HepG2 (cell line): ENCODE results near the gene SMIM9. TPM values are rescaled to one million over a fixed set of nuclear protein-coding genes. Genes with fewer than 3 reads are reported as not detected.

Experiments
- ATAC-seq: fragments of 200-7000 bp; cut with Tn5 transposase; 3 replicates; pipeline ENCODE4 v1.9.1; 2020; ENCODE audit warnings: mild to moderate bottlenecking, moderate library complexity
- BruUV-seq: library from RNA; stranded (reverse); fragments of 400-500 nt; replicated peaks from 2 replicates; lab custom pipeline; 2021; lab: Mats Ljungman, UMichigan
- CTCF ChIA-PET: fragments of 300-600 bp; formaldehyde crosslinking; extraction: SDS; loops from one replicate; lab custom pipeline; 2021; ENCODE audit warnings: low total read pairs, inconsistent platforms, low intra/inter-chr PET ratio; lab: Yijun Ruan, JAX
- POLR2A ChIA-PET: fragments of 350-600 bp; sonication (Branson Sonifier 250); formaldehyde crosslinking; loops from one replicate; lab custom pipeline; 2020; ENCODE audit warnings: antibody characterized with exemption, inconsistent platforms; lab: Yijun Ruan, JAX
- DNase-seq: peaks from one replicate; pipeline ENCODE4 v3.0.0-alpha.2; 2015; ENCODE audit warnings: low spot score
- FAIRE-seq: peaks from 3 replicates; lab custom pipeline; 2011; peaks lifted over from hg19 to GRCh38; lab: Jason Lieb, UNC
- H2AFZ ChIP-seq: one replicate; pipeline ENCODE4 v1.6.1; 2011; ENCODE audit warnings: low read length, inconsistent platforms
- H3K27ac ChIP-seq: fragments of 300-600 bp; 3 replicates; pipeline ENCODE4 v1.8.0; 2011; ENCODE audit warnings: mixed run types, mild to moderate bottlenecking, mixed read lengths, low read length, inconsistent platforms; ENCODE audit not compliant: insufficient read depth; ENCODE audit errors: extremely low read length
- H3K27me3 ChIP-seq, 2 experiments: fragments of 200-600 bp in 1 of 2; 2 replicates in 1 of 2; 3 replicates in 1 of 2; pipeline versions ENCODE4 v1.6.0 to v1.8.0; 2011; ENCODE audit warnings: low read length in 2 of 2, mild to moderate bottlenecking in 2 of 2, moderate library complexity in 2 of 2, inconsistent platforms in 1 of 2; ENCODE audit not compliant: insufficient read depth in 2 of 2, control insufficient read depth in 1 of 2
- H3K36me3 ChIP-seq, 2 experiments: fragments of 200-600 bp in 1 of 2; replicated peaks in 1 of 2; 2 replicates in 1 of 2; 3 replicates in 1 of 2; pipeline versions ENCODE4 v1.5.1 to v1.8.0; 2011; ENCODE audit warnings: low read length in 2 of 2, inconsistent platforms in 1 of 2; ENCODE audit not compliant: insufficient read depth in 2 of 2, control insufficient read depth in 1 of 2
- H3K4me1 ChIP-seq: 2 replicates; pipeline ENCODE4 v1.5.1; 2012; ENCODE audit warnings: low read length, inconsistent platforms; ENCODE audit not compliant: insufficient read depth
- H3K4me2 ChIP-seq: 2 replicates; pipeline ENCODE4 v1.6.0; 2011; ENCODE audit warnings: low read depth, low read length, inconsistent platforms
- H3K4me3 ChIP-seq, 3 experiments: fragments of 200-600 bp in 1 of 3; sonication (generic), shearing (Covaris generic) in 1 of 3; replicated peaks in 1 of 3; 2 replicates each; pipeline ENCODE4 v1.5.1; 2011 to 2016; ENCODE audit warnings: low read length in 3 of 3, inconsistent platforms in 2 of 3, low read depth in 2 of 3, mild to moderate bottlenecking in 2 of 3, control low read depth in 1 of 3, mixed read lengths in 1 of 3; ENCODE audit not compliant: insufficient read depth in 1 of 3
- H3K79me2 ChIP-seq: one replicate; pipeline ENCODE4 v1.6.1; 2011; ENCODE audit warnings: low read length, inconsistent platforms; ENCODE audit not compliant: insufficient read depth
- H3K9ac ChIP-seq: 2 replicates; pipeline ENCODE4 v1.6.0; 2011; ENCODE audit warnings: mild to moderate bottlenecking, low read depth, low read length, inconsistent platforms; ENCODE audit not compliant: insufficient read depth
- H3K9me3 ChIP-seq: 2 replicates; pipeline ENCODE4 v1.5.1; 2012; ENCODE audit warnings: mild to moderate bottlenecking, low read length
- H4K20me1 ChIP-seq: 2 replicates; pipeline ENCODE4 v1.6.0; 2011; ENCODE audit warnings: inconsistent platforms, mild to moderate bottlenecking, low read length, moderate library complexity; ENCODE audit not compliant: insufficient read depth
- CSRNP2 ChIP-seq: sonication (generic); formaldehyde crosslinking; conservative IDR thresholded peaks from 2 replicates; pipeline ENCODE4 v1.8.0; 2022; ENCODE audit warnings: low read depth, missing genetic modification reagents
- CTCF ChIP-seq: sonication (generic); formaldehyde crosslinking; IDR thresholded peaks from 2 replicates; pipeline ENCODE4 v1.5.0; 2020; ENCODE audit warnings: mild to moderate bottlenecking, missing genetic modification reagents, moderate library complexity
- EEA1 ChIP-seq: sonication (generic); formaldehyde crosslinking; IDR thresholded peaks from 2 replicates; pipeline ENCODE4 v1.5.1; 2020; ENCODE audit warnings: mild to moderate bottlenecking, missing genetic modification reagents, borderline replicate concordance
- GTF3A ChIP-seq: sonication (generic); formaldehyde crosslinking; conservative IDR thresholded peaks from 2 replicates; pipeline ENCODE4 v1.4.0; 2020; ENCODE audit warnings: mild to moderate bottlenecking, missing genetic modification reagents
- ISX ChIP-seq: sonication (generic); formaldehyde crosslinking; conservative IDR thresholded peaks from 2 replicates; pipeline ENCODE4 v1.5.0; 2020; ENCODE audit warnings: missing genetic modification reagents
- KLF13 ChIP-seq: sonication (generic); formaldehyde crosslinking; IDR thresholded peaks from 2 replicates; pipeline ENCODE4 v1.4.0; 2020; ENCODE audit warnings: mild to moderate bottlenecking, missing genetic modification reagents
- NR3C1 ChIP-seq: sonication (generic); formaldehyde crosslinking; IDR thresholded peaks from 2 replicates; pipeline ENCODE4 v1.4.0; 2020; ENCODE audit warnings: missing genetic modification reagents
- RFX5 ChIP-seq: IDR thresholded peaks from 2 replicates; pipeline ENCODE4 v1.6.1; 2011; ENCODE audit warnings: low read depth, low read length, improper control_type of control experiment
- SOX13 ChIP-seq, 3 experiments: fragments of 450-650 bp in 1 of 3; sonication (generic) in 1 of 3; formaldehyde crosslinking in 1 of 3; IDR thresholded peaks in 2 of 3; conservative IDR thresholded peaks in 1 of 3; 2 replicates each; pipeline versions ENCODE4 v1.5.0 to v1.6.1; 2016 to 2020; ENCODE audit warnings: antibody characterized with exemption in 1 of 3, mild to moderate bottlenecking in 1 of 3, missing compliant biosample characterization in 1 of 3, missing genetic modification reagents in 1 of 3, moderate library complexity in 1 of 3
- ZBTB7A ChIP-seq: sonication (generic); formaldehyde crosslinking; IDR thresholded peaks from 2 replicates; pipeline ENCODE4 v1.8.0; 2022; ENCODE audit warnings: mild to moderate bottlenecking, missing genetic modification reagents
- ZFP36 ChIP-seq: fragments of 150-350 bp; IDR thresholded peaks from 2 replicates; pipeline ENCODE4 v1.6.1; 2018; ENCODE audit warnings: borderline replicate concordance, low read length, low read depth; ENCODE audit not compliant: partially characterized antibody
- ZMYM2 ChIP-seq: sonication (generic); formaldehyde crosslinking; IDR thresholded peaks from 2 replicates; pipeline ENCODE4 v1.8.0; 2022; ENCODE audit warnings: mild to moderate bottlenecking, missing genetic modification reagents
- ZNF17 ChIP-seq: sonication (generic); formaldehyde crosslinking; IDR thresholded peaks from 2 replicates; pipeline ENCODE4 v1.5.0; 2020; ENCODE audit warnings: mild to moderate bottlenecking, missing genetic modification reagents
- ZNF251 ChIP-seq: sonication (generic); formaldehyde crosslinking; IDR thresholded peaks from 2 replicates; pipeline ENCODE4 v1.9.0; 2021; ENCODE audit warnings: mild to moderate bottlenecking, missing genetic modification reagents
- ZNF367 ChIP-seq: sonication (generic); formaldehyde crosslinking; IDR thresholded peaks from 2 replicates; pipeline ENCODE4 v1.4.0; 2020; ENCODE audit warnings: missing genetic modification reagents, borderline replicate concordance
- ZNF615 ChIP-seq: sonication (generic); formaldehyde crosslinking; IDR thresholded peaks from 2 replicates; pipeline ENCODE4 v1.5.0; 2020; ENCODE audit warnings: mild to moderate bottlenecking, missing genetic modification reagents, borderline replicate concordance
- WGBS: methylation state at CpG from one replicate; pipeline ENCODE4 v1.1.6; 2017; ENCODE audit warnings: low lambda C conversion rate; 5-methylcytosine and 5-hydroxymethylcytosine counted together
- in situ Hi-C: cut with HindIII; loops from 2 replicates; pipeline ENCODE4 v1.10.0; 2017; ENCODE audit warnings: low pct_unique_long_range_greater_than_20kb; ENCODE audit not compliant: extremely low pct_ligation_motif_present
- intact Hi-C: fragments of 100-400 bp; cut with micrococcal nuclease; formaldehyde crosslinking; loops from one replicate; pipeline ENCODE4 v1.10.0; 2022; ENCODE audit not compliant: unreplicated experiment
- polyA plus RNA-seq, 8 experiments: library from polyadenylated mRNA; depleted of rRNA in 3 of 8; stranded (reverse) in 7 of 8; unstranded in 1 of 8; fragments of >200 nt; fragmentation: Illumina TruSeq in 4 of 8; extraction: Trizol in 4 of 8; gene quantifications; 2 replicates each; pipeline versions ENCODE4 v1.2.1 to v1.2.3, GENCODE V29; 2011 to 2016; ENCODE audit warnings: low read depth in 4 of 8, missing spikeins in 1 of 8, mixed read lengths in 1 of 8; ENCODE audit not compliant: insufficient read depth in 1 of 8
- total RNA-seq, 5 experiments: library from RNA; depleted of rRNA; stranded (reverse); fragments of >200 nt; fragmentation: Illumina TruSeq; extraction: Trizol; gene quantifications; 2 replicates each; pipeline ENCODE4 v1.2.3, GENCODE V29; 2016; ENCODE audit warnings: low read depth in 1 of 5
- TF ChIP-seq, protein P1 (sequence below): sonication (generic); formaldehyde crosslinking; IDR thresholded peaks from 2 replicates; pipeline ENCODE4 v1.8.0; 2022; ENCODE audit warnings: mild to moderate bottlenecking, missing genetic modification reagents, moderate library complexity

SMIM9 gene
- total and polyA plus RNA-seq, 2 of the 13 experiments (the other 11 are each of a cell fraction or from before 2014, with no cell fraction given) = not detected

- DNase-seq = no peak
- no peak for ATAC-seq
- 96% methylated on average over 2 of the region's 2 CpGs for WGBS
- in situ Hi-C loops (no loop called here), intact Hi-C loops (no loop called here)
- no peak for FAIRE-seq
- TF ChIP-seq CSRNP2 (CRISPR knock-in tag) (no peak), ZNF251 (CRISPR knock-in tag) (no peak), EEA1 (CRISPR knock-in tag) (no peak), NR3C1 (no peak), ZMYM2 (CRISPR knock-in tag) (no peak), ZNF367 (no peak), CTCF (CRISPR knock-in tag) (no peak), ZNF17 (CRISPR knock-in tag) (no peak), ZBTB7A (CRISPR knock-in tag) (no peak), GTF3A (CRISPR knock-in tag) (no peak), ISX (CRISPR knock-in tag) (no peak), SOX13 (IDR thresholded peaks at IDR 0.05) (no peak), SOX13 (CRISPR knock-in tag; conservative IDR thresholded peaks at IDR 0.05 in 1 of 2, IDR thresholded peaks at IDR 0.05 in 1 of 2) (no peak), RFX5 (no peak), ZNF615 (CRISPR knock-in tag) (no peak), KLF13 (no peak), ZFP36 (no peak)
- TF ChIP-seq, protein P1, sequence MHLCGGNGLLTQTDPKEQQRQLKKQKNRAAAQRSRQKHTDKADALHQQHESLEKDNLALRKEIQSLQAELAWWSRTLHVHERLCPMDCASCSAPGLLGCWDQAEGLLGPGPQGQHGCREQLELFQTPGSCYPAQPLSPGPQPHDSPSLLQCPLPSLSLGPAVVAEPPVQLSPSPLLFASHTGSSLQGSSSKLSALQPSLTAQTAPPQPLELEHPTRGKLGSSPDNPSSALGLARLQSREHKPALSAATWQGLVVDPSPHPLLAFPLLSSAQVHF (CRISPR knock-in tag) = no peak
- POLR2A ChIA-PET = no interaction called here
- CTCF ChIA-PET = no interaction called here
- H3K4me1 ChIP-seq = peaks cover 53% of the 10 kb centered on the region
- H3K4me2 ChIP-seq = no peak overlapping the region
- no TSS peak for BruUV-seq
- H3K36me3 ChIP-seq = no peaks in the 10 kb centered on the region
- H2AFZ ChIP-seq = no peak overlapping the region
- no peaks in the 10 kb centered on the region for H3K79me2 ChIP-seq
- no peak overlapping the region for H3K9ac ChIP-seq
- no peaks in the 10 kb centered on the region for H3K27me3 ChIP-seq
- H4K20me1 ChIP-seq = no peaks in the 10 kb centered on the region
- no peak overlapping the region for H3K27ac ChIP-seq
- H3K4me3 ChIP-seq = no peak overlapping the region
- H3K9me3 ChIP-seq = no peaks in the 10 kb centered on the region
Measured at GRCh38 chrX:154795016-154795415, 39.4 kb downstream of the SMIM9 start.
